BLaER1 (cell line): ENCODE results near the gene ITPKB.
A peak's percentile ranks its signal among the peaks of the same experiment; 100 is the strongest.
"Not testable (repeated sequence)": the region's sequence is repeated elsewhere in the genome, so short reads cannot be mapped to it uniquely, and the experiment has no call there.

Experiments
- H3K27ac ChIP-seq: shearing (Covaris generic); formaldehyde crosslinking; 2 replicates; pipeline ENCODE4 v1.8.1; 2022
- H3K27me3 ChIP-seq: shearing (Covaris generic); formaldehyde crosslinking; 2 replicates; pipeline ENCODE4 v1.8.1; 2022
- H3K36me3 ChIP-seq: shearing (Covaris generic); formaldehyde crosslinking; 2 replicates; pipeline ENCODE4 v1.8.1; 2022
- H3K4me1 ChIP-seq: shearing (Covaris generic); formaldehyde crosslinking; 2 replicates; pipeline ENCODE4 v1.8.1; 2022
- H3K4me2 ChIP-seq: shearing (Covaris generic); formaldehyde crosslinking; 2 replicates; pipeline ENCODE4 v1.8.1; 2022
- H3K4me3 ChIP-seq: shearing (Covaris generic); formaldehyde crosslinking; 2 replicates; pipeline ENCODE4 v1.8.1; 2022
- H3K9ac ChIP-seq: shearing (Covaris generic); formaldehyde crosslinking; 2 replicates; pipeline ENCODE4 v1.8.1; 2022
- H3K9me3 ChIP-seq: shearing (Covaris generic); formaldehyde crosslinking; 2 replicates; pipeline ENCODE4 v1.8.1; 2022
- H4K20me1 ChIP-seq: shearing (Covaris generic); formaldehyde crosslinking; 2 replicates; pipeline ENCODE4 v1.8.1; 2022
- Cebpa-rat ChIP-seq: shearing (Covaris generic); IDR thresholded peaks from 2 replicates; pipeline ENCODE4 v1.8.1; 2022

The ITPKB gene

DNA sequence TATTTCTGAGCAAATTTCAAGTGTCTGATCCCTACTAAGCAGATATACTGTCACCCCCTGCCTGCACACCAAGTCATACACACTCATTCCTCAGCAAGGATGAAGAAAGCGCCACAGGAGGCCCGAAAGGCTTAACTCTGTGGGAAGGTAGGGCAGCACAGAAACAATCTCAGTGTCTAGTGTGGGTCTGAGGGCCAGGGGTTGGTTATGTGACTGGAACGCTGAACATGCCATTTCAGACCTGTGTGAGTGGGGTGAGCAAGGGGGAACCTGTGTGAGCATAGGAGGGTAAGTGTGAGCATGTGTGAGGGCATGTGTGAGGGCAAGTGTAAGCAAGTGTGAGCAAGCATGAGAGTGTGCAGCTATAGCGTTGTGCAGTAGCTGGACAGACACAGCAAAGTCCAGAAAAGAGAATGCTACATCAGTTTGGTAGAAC lies 6.2 kb downstream of the ITPKB start:
- Histone ChIP-seq H3K4me1 (peaks cover 90% of the 10 kb centered on the region), H4K20me1 (peaks cover 95% of the 10 kb centered on the region), H3K4me2 (peak overlapping the region; percentile 99), H3K36me3 (peaks cover 72% of the 10 kb centered on the region), H3K4me3 (peak overlapping the region; percentile 50; the same call in 1 of the 2 replicates), H3K9me3 (no peaks in the 10 kb centered on the region), H3K9ac (peak overlapping the region; percentile 54; the same call in 1 of the 2 replicates), H3K27me3 (no peaks in the 10 kb centered on the region), H3K27ac (no peak overlapping the region)
- no peak for TF ChIP-seq Cebpa-rat

- H3K27ac ChIP-seq: no peak overlapping the region
- H3K27me3 ChIP-seq: no peaks in the 10 kb centered on the region
- peaks cover 99% of the 10 kb centered on the region for H4K20me1 ChIP-seq
- no peak for TF ChIP-seq Cebpa-rat
- H3K9ac ChIP-seq: 0 out of 2 replicates have a peak overlapping the region, but pooled peaks have one; percentile 17
- H3K4me1 ChIP-seq: peaks cover 97% of the 10 kb centered on the region
- H3K36me3 ChIP-seq: peaks cover 82% of the 10 kb centered on the region
- peak overlapping the region; percentile 99 for H3K4me2 ChIP-seq
- H3K9me3 ChIP-seq: no peaks in the 10 kb centered on the region
- H3K4me3 ChIP-seq: no peak overlapping the region
Measured at GRCh38 chr1:226731257-226731893, 7.7 kb downstream of the ITPKB start.

DNA sequence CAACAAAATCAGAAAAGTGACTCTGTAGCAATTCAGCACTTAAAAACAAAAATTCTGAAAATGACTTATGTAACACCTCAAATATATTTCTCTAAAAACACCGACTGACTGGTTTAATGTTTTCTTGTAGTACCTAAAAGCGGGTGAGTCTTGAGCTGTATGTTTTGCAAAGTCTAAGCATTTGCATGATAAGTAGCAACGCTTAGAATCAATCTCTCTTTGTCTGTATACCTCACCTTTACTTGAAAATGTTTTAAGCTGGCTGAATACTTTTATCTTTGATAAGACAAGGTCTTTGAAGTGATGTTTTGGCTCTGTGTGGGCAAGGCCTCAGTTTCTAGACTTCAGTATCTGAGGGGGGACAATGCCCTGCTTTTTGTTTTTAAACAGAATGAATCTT lies 8.2 kb downstream of the ITPKB start:
- TF ChIP-seq Cebpa-rat: no peak
- H3K4me2 ChIP-seq: no peak overlapping the region
- peaks cover 95% of the 10 kb centered on the region for H3K4me1 ChIP-seq
- no peak overlapping the region for H3K9ac ChIP-seq
- no peaks in the 10 kb centered on the region for H3K9me3 ChIP-seq
- peaks cover 82% of the 10 kb centered on the region for H3K36me3 ChIP-seq
- H3K27ac ChIP-seq: no peak overlapping the region
- no peaks in the 10 kb centered on the region for H3K27me3 ChIP-seq
- H4K20me1 ChIP-seq: peaks cover 99% of the 10 kb centered on the region
- H3K4me3 ChIP-seq: no peak overlapping the region

DNA sequence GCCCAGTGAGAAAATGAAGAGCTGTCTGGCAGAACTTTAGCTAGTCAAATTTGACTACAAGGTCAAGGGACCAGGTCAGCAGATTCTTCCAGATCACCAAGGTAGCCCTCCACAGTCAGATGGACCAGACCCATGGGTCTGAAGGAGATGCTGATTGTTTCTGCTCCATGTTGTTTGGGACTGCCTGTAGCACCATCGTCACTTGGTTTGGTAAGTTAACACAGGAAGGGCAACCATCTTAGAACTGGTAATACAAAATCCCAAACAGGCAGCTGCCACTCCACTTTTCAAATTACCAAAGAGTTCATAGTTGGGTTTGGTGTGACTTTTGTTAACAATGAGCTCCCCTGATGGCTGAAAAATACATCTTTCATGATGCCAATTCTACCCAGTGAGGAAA lies 9.0 kb downstream of the ITPKB start:
- no peak overlapping the region for H3K9ac ChIP-seq
- H3K4me2 ChIP-seq: no peak overlapping the region
- no peaks in the 10 kb centered on the region for H3K27me3 ChIP-seq
- H3K27ac ChIP-seq: no peak overlapping the region
- H3K9me3 ChIP-seq: no peaks in the 10 kb centered on the region
- peaks cover 82% of the 10 kb centered on the region for H3K36me3 ChIP-seq
- no peak for TF ChIP-seq Cebpa-rat
- no peak overlapping the region for H3K4me3 ChIP-seq
- H4K20me1 ChIP-seq: peaks cover 99% of the 10 kb centered on the region
- H3K4me1 ChIP-seq: peaks cover 95% of the 10 kb centered on the region

DNA sequence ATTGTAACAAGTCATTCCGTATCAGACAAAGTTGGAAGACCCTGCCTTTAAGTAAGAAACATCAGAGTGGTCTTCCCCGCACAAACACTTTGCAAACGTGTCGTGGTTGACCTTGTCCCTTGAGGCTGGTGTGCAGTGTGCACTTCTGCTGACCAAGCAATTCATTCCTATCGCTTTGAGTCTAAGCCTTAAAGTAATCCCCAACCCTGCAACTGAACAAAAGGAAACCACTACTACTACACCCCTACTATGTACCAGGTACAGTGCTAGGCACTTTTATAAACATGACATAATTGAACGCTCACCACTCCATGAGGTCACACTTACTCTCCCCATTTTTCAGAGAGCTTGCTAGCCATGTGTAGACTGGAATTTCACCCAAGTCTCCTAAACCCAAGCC lies 10.6 kb downstream of the ITPKB start:
- H3K27ac ChIP-seq: no peak overlapping the region
- H3K9ac ChIP-seq: no peak overlapping the region
- no peak for TF ChIP-seq Cebpa-rat
- peak overlapping the region; percentile 32 for H3K4me2 ChIP-seq
- peaks cover 72% of the 10 kb centered on the region for H3K36me3 ChIP-seq
- H4K20me1 ChIP-seq: peaks cover 99% of the 10 kb centered on the region
- no peaks in the 10 kb centered on the region for H3K27me3 ChIP-seq
- no peak overlapping the region for H3K4me3 ChIP-seq
- H3K9me3 ChIP-seq: no peaks in the 10 kb centered on the region
- peaks cover 95% of the 10 kb centered on the region for H3K4me1 ChIP-seq

- no peak for TF ChIP-seq Cebpa-rat
- H3K36me3 ChIP-seq: peaks cover 72% of the 10 kb centered on the region
Measured at GRCh38 chr1:226725897-226726267, 13.2 kb downstream of the ITPKB start.

GRCh38 chr1:226723657-226724532 lies 15.2 kb downstream of the ITPKB start:
- no peaks in the 10 kb centered on the region for H3K9me3 ChIP-seq
- peak overlapping the region; percentile 56; the same call in 1 of the 2 replicates for H3K9ac ChIP-seq
- H3K27ac ChIP-seq: peak overlapping the region; percentile 4; the same call in 1 of the 2 replicates
- H3K4me1 ChIP-seq: peaks cover 91% of the 10 kb centered on the region
- peaks cover 62% of the 10 kb centered on the region for H3K36me3 ChIP-seq
- no peaks in the 10 kb centered on the region; the same call in 1 of the 2 replicates for H3K27me3 ChIP-seq
- TF ChIP-seq Cebpa-rat: no peak
- H4K20me1 ChIP-seq: peaks cover 88% of the 10 kb centered on the region
- H3K4me2 ChIP-seq: peak overlapping the region; percentile 72
- H3K4me3 ChIP-seq: no peak overlapping the region

More at GRCh38 chr1:226725897-226726267, 13.2 kb downstream of the ITPKB start:
- Histone ChIP-seq H3K9ac (no peak overlapping the region), H3K4me3 (no peak overlapping the region), H3K27ac (no peak overlapping the region), H4K20me1 (peaks cover 91% of the 10 kb centered on the region), H3K9me3 (no peaks in the 10 kb centered on the region), H3K4me1 (peaks cover 90% of the 10 kb centered on the region), H3K4me2 (no peak overlapping the region), H3K27me3 (no peaks in the 10 kb centered on the region)

GRCh38 chr1:226722901-226723656 lies 16.0 kb downstream of the ITPKB start:
- Histone ChIP-seq H3K27ac (peak overlapping the region; percentile 11; the same call in 1 of the 2 replicates), H3K27me3 (no peaks in the 10 kb centered on the region; the same call in 1 of the 2 replicates), H3K9me3 (no peaks in the 10 kb centered on the region), H3K4me2 (peak overlapping the region; percentile 72), H3K36me3 (peaks cover 62% of the 10 kb centered on the region), H3K4me3 (no peak overlapping the region), H3K9ac (peak overlapping the region; percentile 56; the same call in 1 of the 2 replicates), H3K4me1 (peaks cover 91% of the 10 kb centered on the region), H4K20me1 (peaks cover 79% of the 10 kb centered on the region)
- no peak for TF ChIP-seq Cebpa-rat

DNA sequence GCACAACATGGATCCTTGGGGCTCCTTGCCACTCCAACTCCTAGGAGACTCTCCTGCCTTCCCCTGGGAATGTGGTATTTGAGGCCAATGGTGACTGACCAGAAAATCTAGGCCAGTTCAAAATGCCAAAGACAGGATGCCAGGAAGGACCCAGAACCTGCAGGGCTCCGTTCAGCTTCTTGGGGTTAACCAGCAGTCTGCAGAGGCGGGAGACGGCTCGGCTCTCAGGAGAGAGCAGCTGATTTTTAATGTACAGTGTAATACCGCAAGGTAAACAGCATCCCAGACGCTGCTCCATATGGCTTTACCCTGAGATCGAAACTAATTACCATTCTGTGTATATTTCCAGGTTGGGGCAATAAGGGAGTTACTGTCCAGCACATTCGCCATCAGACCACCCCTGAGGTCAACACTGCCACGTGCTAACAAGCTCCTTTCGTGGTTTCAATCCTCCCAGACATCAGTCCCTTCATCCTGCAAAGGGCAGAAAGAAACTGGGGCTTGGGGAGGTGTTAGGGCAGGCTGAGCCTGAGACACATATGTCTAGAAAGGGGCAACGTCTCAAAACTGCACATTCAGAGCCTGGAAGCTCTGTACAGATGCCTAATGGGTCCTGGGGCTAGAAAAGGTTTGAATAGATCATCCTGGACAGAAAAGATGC lies 16.7 kb downstream of the ITPKB start:
- peaks cover 91% of the 10 kb centered on the region for H3K4me1 ChIP-seq

GRCh38 chr1:226720574-226720973 lies 18.5 kb downstream of the ITPKB start:
- H3K9ac ChIP-seq, H3K4me3 ChIP-seq, H3K27me3 ChIP-seq, H3K9me3 ChIP-seq, H3K27ac ChIP-seq: not testable (repeated sequence)
- Histone ChIP-seq H3K36me3 (peaks cover 41% of the 10 kb centered on the region), H4K20me1 (peaks cover 54% of the 10 kb centered on the region), H3K4me1 (peaks cover 94% of the 10 kb centered on the region), H3K4me2 (peak overlapping the region; percentile 59)

More for the DNA sequence above, 16.7 kb downstream of the ITPKB start:
- Histone ChIP-seq H3K27ac (peak overlapping the region; percentile 11; the same call in 1 of the 2 replicates), H3K9me3 (no peaks in the 10 kb centered on the region), H3K4me2 (peak overlapping the region; percentile 72), H3K27me3 (no peaks in the 10 kb centered on the region; the same call in 1 of the 2 replicates), H4K20me1 (peaks cover 72% of the 10 kb centered on the region), H3K9ac (0 out of 2 replicates have a peak overlapping the region, but pooled peaks have one; percentile 13), H3K36me3 (peaks cover 55% of the 10 kb centered on the region), H3K4me3 (no peak overlapping the region)
- TF ChIP-seq Cebpa-rat: no peak
